NCI-H1048 (cell line): ENCODE results near the gene PIAS1.
"Not testable (repeated sequence)": the region's sequence is repeated elsewhere in the genome, so short reads cannot be mapped to it uniquely, and the experiment has no call there.

Source experiments
- DNase-seq: peaks from one replicate; lab custom pipeline; 2025; lab: John Stamatoyannopoulos, UW

The PIAS1 gene

DNA sequence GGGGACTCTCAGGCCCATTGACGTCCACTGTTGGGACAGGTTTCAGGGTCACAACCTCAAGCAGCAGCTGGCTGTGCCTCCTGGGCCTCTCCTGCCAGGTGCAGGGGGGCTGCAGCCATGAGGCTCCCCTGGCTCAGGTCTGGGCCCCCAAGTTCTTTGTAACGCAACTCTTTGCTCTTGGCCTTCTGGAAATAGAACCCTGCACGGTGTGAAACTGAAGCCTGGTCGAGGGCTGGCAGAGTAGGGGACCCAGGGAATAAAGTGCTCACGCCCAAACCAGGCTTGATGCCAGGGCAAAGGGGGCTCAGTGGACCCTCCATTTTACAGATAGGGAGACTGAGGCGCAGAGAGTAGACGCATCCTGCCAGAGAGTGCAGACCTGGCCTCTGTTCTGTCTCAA, 150.2 kb downstream of the PIAS1 start:
- DNase-seq = no peak

DNA sequence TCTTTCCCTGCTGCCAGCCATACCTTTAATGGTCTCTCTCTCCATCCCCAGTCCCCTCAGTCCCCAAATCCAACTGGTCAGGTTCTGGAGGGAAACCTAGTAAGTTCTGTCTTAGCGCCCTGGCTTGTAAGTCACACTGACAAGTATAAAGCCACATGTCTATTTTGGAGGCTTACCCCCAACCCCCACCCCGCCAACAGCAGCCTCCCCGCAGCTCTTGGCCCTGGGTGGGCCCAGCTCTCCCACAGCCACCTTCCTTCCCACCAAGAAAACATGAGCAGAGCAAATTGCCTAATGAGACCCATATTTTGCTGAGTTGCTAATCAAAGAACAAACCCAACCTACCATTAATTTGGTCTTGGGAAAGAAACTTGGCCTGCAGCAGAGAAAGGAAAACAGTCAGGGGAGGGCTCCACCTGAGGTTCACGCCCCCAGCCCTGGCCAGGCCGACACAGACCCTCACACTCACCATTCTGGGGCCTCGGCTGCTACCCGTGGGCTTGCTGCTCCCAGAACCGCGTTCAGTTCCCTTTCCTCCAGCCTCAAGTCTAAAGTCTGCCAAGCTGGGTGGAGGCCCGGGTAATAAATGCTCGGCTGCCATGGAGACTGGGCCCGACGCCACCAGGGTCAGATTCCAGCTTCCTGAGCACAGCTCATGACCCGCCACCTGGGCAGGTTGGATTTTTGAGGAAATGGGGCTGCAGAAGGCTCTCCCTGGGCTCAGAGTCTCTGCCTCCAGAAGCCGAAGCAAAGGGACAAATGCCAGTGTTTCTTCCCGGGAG, 150.9 kb downstream of the PIAS1 start, which contains the start of gene CALML4:
Gene CALML4, minus strand, starts transcription at position 557 of the 782 bp plus-strand sequence. Its CDS starts 85 bp downstream, at position 472.
- no peak for DNase-seq

DNA sequence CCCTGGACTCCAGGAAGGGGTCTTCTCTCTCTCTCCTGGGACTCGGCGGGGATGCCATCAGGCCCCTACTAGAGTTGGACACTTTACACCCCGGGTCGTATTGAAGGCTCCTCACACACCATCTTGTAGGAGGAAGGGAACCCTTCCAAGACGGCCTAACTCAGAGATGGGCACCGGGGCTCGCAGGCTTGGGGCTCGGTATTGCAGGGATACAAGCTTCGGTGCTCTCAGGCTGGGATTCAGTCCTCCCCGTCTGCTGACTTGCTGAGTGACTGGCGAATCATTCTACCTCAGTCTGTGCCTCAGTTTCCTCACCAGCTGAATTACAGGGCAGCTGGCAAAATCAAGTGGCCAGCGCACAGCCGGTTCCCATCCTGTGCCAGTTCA, 151.4 kb downstream of the PIAS1 start:
- no peak for DNase-seq

DNA sequence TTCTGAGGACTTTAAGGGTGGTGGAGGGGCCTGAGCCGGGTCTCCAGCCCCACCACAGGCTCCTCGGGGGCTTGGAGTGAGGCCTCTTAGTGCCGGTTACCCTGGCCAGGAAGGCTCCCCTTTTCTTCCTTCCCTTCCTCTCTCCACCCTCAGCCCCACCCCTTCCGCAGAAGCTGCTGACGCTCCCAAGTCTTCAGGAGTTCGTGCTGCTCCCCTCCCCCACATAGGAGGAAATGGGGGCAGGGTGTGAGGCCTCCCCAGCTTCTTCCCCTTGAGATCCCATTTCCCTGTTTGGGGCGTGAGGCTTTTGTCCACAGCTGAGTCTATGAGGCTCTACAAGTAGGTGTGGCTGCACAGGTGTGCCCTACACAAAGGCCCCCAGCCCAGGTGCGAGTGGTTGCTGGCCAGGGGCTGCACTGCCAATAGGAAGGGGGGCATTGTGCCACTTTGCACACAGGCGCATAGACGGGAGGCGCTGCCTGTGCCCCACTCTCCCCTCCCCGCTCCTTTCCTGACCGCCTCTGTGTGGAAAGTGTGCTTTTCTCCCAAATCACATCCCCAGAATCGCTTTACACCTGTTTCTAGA, 151.9 kb downstream of the PIAS1 start:
- no peak for DNase-seq

DNA sequence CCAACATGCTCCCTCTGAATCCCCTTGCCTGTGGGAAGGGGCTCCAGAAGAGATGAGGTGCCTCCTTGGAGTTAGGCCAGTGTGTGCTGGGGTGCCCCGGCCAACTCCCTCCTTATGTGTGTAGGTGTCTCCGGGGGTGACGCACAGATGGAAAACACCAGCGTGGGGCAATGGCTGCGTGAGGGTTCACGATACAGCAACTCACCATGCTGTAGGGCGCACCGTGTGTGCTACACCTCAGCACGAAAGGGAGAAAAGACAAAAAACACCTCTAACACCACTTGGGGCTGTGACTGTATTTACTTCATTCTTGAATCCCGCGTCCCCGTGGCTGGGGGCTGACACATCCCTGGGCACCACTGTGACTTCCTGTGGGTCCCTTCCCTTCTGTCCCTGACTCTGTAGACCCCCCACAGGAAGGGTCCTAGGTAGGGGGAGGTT, 152.6 kb downstream of the PIAS1 start:
- no peak for DNase-seq

DNA sequence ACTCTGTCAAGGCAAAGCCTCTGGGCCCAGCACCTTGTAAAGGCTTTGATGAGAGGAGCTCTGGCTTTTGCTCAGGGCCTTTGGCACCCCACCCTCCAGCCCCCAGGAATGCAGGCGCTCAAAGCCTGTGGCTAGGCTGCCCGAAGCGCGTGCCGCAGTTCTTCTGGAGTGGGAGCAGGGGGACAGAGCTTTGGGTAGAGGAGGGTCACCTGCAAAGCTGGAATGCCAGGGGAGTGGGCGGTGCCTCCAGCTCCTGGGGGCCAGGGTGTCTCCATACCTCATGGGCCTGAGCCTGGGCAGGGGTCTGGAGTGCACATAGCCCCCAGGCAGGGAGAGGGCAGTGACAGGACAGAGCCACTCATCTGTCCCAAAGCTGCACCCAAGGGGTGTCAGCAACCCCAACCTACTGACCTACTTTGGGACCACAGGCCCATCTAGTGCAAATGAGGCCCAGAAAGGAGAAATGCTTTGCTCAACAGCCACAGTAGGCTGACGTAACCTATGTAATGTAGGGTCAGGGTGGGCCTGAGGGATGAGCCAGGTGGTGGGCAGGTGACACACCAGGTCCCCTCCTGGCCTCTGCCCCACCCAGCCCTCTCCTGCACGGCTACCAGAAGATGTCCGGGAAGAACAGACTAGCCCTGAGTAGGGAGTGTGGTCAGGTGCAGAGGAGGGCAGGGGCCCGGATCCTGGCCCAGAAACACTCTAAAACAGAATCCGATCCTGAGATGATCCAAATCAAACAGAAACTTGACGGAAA, 153.2 kb downstream of the PIAS1 start:
- no peak for DNase-seq

DNA sequence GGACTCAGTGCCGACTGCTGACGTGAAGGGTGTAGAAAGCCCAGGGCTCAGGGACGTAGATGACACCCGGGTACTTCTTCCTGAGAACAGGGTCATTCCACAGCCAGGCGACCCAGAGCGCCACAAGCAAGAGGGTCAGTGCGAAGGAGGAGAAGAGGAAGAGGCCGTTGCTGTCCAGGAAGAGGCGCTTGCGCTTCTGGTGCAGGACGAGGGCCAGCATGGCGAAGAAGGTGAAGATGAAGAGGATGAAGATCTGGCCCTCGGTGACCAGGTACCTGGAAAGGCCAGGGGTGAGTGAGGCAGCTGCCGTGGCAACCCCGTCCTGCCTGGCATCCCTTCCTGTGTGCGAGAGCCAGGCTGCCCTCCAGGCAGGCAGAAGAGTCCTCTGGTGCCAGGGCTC, 154.0 kb downstream of the PIAS1 start:
- DNase-seq = no peak

DNA sequence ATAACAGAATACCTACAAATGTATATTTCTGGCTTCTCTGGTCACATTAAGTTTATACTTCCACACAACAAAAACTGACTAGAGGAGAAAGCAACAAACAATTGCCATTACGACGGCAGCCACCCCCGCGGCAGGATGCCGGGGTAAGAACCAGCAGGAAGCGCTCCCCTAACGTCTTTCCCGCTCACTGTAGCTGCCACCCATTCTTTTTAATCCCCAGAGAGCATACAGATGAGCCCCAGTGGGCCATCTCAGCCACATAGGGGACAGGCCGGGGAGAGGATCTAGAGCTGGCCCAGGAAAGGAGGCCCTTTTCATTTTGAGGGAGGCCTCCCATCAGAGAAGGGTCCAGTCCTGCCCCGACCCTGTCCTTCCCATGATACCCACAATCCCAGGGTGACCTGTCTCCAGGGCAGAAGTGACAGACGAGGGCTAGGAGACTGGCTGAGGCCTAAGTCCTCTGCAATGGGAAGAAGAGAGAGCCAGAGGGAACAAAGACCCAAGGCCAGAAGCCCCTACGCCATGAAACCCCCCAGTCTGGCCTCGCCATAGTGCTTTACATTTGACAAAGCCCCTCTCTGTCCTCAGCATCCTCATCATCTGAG, 154.6 kb downstream of the PIAS1 start:
- no peak for DNase-seq

DNA sequence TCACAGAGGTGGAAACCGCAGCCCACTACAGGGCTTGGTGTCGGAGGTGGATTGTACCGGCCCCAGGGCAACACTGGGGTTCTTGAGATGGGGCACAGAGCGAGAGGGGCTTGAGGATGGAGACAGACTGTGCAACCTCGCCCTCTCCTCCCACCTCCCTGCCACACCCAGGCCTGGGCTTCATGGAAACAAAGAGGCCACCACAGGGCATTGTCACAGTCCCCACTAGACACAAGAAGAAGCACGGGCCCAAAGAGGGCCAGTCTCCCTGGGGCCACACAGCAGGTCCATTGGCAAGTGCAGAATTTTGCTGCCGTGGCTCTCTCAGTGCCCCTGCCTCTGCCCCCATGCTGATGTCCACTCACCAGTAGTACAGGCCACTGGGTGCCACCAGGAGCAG, 155.2 kb downstream of the PIAS1 start:
- DNase-seq = no peak

DNA sequence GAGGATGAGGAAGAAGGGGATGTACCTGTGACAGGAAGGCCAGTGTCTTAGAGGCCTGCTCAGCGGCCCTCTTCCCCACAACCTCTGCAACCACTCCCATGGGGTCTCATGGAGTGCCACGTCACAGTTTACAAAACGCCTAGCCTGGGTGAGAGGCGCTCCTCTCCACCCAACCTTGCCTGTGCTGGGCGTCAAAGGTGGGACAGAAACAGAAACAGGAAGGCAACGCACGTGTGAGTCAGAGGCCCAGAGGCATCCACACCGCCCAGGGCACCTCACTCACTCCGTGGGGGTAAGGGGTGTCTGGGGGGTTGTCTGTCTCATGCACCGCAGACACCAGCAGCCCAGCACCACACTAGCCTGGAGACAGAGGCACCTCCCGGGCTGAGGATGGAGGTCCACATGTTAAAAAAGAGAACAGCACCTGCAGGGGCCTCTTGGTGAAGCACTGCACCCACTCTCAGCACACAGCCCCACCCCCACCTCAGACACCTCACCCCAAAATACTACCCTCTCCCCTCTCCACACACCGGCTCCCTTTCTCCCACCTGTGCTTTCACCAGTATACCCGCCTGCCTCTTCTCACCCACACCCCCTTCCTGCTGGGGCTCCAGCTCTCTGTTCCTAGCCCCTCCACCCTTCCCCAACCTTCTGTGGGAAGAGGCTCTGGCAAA, 155.8 kb downstream of the PIAS1 start:
- DNase-seq = no peak

DNA sequence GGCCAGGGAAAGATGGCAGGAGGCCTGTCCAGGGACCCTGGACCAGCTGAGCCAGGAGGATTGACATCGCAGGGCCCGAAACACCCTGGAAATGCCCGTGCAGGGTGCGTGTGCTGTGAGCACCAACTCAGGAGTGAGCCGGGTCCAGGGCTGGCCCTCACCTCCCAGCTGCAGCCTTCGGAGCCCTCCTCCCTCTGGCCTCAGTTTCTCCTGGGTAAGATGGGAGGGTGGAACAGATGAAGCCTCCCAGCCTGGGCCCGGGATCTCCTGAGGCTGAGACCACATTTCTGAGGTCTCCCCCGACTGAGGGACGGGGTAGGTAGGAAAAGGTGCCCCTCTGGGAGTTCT, 156.3 kb downstream of the PIAS1 start:
- no peak for DNase-seq

DNA sequence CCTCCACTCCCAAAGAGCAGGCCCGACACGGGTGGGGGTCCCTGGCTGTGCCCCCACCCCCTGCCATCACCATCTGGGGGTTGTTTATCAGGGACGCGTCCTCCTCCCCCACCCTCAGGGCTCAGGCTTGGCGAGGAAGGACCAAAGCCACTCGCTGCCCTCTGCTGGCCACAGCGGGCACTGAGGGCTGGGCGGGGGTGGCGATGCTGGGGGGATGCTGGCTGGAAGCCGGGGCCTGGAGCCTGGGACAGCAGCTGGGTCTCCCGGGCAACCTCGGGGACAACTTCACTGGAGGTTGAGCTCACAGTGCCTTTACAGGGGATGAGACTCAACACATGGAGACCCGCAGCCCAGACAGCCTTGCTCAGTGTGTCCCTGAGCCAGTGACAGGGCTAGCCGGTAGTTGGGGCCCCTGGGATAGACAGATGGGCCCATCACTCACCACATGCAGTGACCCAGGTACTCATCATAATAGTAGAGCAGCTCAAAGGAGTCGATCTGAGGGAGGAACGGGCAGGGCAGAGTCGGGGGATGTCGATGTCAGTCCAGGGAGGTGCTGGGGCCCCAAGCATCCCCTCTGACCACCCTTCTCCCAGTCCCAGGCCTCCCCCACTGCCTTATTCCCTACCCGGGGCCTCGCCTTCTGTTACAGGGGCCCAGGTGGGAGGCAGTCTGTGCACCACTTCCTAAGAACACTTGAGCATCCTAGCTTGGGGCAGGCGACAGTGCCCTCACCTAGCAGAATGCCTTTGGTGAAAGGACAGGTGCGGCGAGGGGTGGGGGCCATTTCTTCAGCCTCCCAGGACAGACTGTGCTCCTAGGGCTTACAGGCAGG, 156.9 kb downstream of the PIAS1 start:
- no peak for DNase-seq

DNA sequence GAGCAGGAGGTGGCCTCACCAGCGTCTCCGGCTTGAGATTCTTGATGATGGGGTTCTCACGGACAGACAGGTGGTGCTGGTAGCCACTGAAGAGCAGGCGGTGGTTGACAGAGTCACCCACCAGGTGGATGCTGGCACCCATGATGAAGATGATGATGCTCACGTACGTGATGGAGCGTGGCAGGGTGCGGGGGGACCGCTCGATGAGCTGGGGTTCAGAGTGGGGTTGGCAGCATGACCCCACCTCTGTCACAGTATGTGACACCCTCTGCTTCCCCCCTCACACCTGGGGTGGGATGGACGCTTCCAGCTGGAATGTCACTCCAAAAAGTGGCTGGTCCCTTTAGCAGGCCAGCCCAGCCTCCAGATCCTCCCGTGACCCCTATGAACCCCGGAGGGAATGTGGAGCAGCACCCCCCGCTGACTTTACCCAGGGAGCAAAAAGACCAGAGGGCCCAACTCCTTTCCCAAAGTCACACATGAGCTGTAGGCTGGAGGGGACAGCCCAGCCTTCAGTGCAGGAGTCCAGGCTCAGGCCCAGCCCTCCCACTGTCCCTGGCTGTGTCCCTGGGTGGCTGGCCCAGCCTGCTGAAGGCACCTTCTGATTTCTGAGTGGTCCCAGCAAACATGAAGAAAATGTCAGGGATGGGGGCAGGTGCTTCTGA, 157.7 kb downstream of the PIAS1 start:
- no peak for DNase-seq

DNA sequence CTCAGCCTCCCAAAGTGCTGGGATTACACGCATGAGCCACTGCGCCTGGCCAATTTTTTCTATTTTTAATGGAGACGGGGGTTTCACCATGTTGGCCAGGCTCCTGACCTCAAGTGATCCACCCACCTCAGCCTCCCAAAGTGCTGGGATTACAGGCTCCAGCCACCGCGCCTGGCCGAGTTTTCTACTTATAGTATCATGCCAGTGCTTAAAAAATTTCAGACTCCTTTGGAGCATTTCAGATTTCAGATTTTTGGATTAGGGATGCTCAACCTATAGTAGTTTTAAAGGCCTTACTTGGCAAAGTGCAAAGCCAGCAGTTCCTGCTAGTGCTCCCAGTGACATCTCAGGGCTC, 159.4 kb downstream of the PIAS1 start:
- DNase-seq = not testable (repeated sequence)

DNA sequence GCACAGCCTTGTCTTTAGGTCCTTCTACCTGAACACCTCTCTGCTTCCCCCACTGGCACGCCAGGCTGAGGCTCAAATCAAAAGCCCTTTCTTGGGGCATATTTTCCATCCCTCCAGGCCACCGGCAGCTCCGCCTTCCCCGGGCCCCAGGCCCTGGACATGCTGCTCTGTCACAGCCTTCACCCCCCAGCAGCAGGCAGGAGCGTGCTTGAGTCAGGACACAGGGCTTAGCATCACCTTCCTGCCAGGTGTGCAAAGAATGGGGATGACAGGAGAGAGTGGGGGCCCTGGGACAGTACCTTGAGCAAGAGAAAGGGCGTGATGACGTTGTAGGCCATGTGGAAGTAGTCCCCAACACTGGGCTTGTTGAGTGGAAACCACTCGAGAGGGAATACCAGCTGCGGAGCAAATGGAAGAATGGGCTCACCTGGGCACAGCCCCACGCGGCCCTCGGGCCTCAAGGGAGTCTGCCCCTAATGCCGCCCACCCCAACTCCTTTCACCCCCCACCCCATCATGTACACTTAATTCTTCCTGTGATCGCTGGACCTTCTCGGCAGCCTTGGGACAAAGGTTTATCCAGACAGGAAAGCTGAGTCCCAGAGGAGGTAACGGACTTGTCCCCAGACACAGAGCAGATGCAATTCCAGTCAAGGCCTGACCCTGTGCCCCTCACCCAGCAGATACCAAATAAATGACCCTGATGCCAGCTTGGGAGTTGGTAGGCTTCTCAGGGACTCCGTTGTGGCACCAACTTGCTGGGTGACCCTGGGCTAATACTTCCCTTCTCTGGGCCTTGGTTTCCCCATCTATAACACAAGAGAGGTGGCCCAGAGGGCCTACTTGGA, 160.1 kb downstream of the PIAS1 start:
- no peak for DNase-seq

DNA sequence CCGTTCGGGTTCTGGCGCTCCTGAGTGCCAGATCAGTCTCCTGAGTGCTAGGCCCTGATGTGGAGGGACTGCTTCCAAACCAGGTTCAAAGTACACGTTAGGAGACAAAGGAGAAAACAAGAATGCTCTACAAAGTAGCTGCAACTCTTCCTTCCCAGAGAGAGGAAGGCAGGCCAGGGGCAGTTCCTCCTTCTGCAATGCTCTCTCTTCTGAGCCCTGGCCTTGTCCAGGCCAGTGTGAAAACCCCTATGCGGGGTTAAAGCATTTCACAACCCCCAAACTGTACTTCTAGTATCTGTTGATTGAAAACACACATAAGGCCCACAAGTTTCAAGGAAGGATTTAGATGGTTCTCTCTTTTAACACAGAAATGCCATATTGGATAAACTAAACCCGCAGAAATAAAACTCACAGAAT, 160.7 kb downstream of the PIAS1 start:
- DNase-seq = no peak

DNA sequence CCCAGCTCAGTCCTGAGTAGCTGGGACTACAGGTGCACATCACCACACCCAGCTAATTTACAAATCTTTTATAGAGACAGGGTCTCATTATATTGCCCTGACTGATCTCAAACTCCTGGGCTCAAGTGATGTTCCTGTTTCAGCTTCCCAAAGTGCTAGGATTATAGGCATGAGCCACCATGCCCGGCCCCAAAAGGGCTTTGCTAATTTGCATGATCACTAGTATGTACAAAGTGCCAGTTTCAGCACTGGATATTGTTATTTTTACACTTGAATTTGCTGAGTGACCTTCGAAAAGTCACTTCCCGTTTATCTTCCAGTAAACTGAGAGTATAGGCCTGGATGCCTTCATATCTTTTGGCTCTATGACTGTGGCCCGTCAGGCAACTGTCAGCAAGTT, 163.2 kb downstream of the PIAS1 start:
- DNase-seq = no peak

DNA sequence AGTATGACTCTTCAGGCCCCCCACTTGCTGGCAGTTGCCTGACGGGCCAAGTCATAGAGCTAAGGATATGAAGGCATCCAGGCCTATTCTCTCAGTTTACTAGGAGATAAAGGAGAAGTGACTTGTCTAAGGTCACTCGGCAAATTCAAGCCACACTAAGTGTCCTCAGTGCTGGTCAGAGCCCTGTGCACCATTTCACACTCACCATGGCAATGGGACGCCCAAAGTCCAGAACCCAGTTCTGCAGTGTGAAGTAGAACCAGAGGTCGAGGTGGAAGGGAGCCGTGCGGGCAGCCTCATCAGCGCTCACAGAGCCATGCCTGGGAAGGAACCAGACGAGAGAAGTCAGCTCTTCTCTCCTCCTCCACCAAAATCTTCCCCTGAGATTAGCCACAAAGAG, 164.2 kb downstream of the PIAS1 start:
- DNase-seq = no peak

DNA sequence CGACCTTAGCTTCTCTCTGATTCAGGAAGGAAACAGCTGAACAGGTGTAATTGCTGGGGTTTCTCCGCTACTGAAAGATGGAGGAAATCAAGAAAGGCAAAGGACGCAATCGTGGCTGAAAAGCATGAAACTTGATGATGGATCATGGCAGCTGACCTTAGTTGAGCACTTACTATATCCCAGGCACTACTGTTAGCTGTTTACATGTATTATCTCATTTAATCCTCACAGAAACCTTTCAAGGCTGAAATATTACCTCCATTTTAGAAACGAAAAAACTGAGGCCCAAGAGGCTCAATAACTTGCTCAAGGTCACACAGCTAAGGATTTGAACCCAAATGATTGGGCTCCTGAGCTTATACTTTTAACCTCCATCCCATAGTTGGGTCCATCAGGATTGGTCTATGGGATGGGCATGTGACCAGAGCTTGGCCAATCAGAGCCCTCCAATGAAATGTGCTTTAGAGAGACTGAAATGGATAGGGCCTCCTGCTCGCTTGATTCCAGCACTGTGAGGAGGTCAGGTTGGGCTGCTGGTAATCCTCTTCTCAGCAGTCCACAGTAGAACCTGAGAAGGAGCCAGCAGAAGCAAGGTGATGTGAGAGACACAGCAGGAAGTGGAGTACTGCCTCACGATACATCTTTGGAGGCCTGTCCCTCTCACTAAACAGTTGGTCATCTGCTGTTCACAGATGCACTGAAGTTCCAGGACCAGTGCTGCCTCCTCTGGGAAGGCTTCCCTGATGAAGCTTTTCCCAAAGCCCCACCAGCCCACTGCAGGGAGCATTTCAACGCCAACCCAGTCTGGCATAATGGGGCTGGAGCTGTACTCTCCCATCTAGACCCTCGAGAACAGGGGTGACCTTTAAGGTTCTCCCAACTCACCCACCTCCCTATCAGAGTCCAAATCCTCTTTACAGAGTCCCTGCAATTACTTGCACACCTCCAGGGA, 165.0 kb downstream of the PIAS1 start:
- no peak for DNase-seq
